Mesangial cell (primary cell): ENCODE data around the gene IQCK. TPM values are rescaled to one million over a fixed set of nuclear protein-coding genes. Genes with fewer than 3 reads are reported as not detected.

Source experiments
- total RNA-seq: library from RNA; depleted of rRNA; stranded (reverse); fragments of >200 nt; gene quantifications from 2 replicates; pipeline ENCODE4 v1.2.3, GENCODE V29; 2015

Gene IQCK
- total RNA-seq: 11.7 and 13.2 TPM in 2 replicates

GRCh38 chr16:19717741-19718623 is at the start of gene IQCK, which contains the start of gene KNOP1:
TSS of gene IQCK (plus strand) at chr16:19718271. CDS start at chr16:19718307, 36 bp downstream.
TSS of gene KNOP1 (minus strand) at chr16:19718227. CDS start at chr16:19715035, 3,192 bp downstream.

GRCh38 chr16:19884611-19885450 is 166.8 kb downstream of the IQCK start, which contains the start of gene GPRC5B:
TSS of gene GPRC5B (minus strand) at chr16:19884848. CDS start at chr16:19872845, 12,003 bp downstream.

Other genes starting within 250 kb of the IQCK start
- gene GDE1, start 196.2 kb upstream of the IQCK start, total RNA-seq: 63.4 and 66.5 TPM in 2 replicates
- 2.4 and 5.1 TPM in 2 replicates for gene CCP110, start 194.3 kb upstream of the IQCK start, total RNA-seq
- gene VPS35L, start 162.6 kb upstream of the IQCK start, total RNA-seq: 35.0 and 47.7 TPM in 2 replicates
- 11.2 and 12.5 TPM in 2 replicates for gene KNOP1, start within 50 bp of the IQCK start, total RNA-seq
- gene GPRC5B, start 166.6 kb downstream of the IQCK start, total RNA-seq: 7.7 and 19.8 TPM in 2 replicates